Measurements from ENCODE around the gene FPR1. TPM values are rescaled to one million over a fixed set of nuclear protein-coding genes. Genes with fewer than 3 reads are reported as not detected.

Gene FPR1
- total RNA-seq, 1 experiment from 2014 or later = not detected

DNA sequence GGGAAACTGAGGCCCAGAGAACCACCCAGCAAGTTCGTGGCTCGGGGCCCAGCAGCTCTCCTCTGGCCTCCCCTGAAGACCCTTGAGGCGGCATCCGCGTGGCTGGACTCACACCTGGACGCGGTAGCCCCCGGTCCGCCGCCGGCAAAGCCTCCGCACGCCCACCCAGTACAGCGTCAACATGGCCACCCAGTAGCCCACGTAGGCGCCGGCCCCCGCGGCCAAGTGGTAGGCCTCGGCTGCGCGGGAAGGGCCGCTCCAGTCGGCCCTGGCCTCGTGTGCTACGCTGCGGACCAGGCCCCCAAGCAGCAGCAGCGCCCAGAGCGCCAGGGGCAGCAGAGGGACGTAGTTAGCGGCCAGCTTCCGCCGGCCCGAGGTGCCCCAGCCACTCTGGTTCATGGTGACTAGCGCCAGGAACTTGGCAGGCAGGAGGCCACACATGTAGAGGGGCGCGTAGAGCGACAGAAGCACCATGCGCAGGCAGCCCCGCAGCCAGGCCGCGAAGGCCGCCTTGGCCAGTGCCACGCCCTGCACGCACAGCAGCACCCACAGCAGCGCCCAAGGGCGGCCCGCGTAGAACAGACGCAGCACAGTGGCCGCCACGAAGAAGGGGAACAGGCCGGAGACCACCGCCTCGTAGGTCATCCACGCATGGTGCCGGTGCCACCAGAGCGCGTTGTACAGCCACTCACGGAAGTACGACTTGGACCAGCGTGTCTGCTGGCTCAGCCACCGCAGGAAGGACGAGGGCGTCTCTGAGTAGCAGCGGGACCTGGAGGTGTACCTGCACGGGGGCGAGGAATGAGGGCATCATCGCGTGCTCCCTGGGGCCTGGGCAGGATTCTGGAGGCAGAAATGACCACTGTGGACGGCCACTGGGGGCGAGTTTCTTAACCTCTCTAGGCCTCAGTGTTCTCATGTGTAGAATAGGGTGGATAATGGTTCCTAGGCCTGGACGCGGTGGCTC is 38.1 kb downstream of the FPR1 start:
- Histone ChIP-seq H3K27me3 (ENCODE audit: control insufficient read depth, insufficient read depth, low read length) (peaks cover 6% of the 10 kb centered on the region), H3K4me3 (ENCODE audit: insufficient read depth, low read depth, low read length) (no peak overlapping the region), H3K36me3 (replicated peaks; ENCODE audit: control insufficient read depth, insufficient read depth, low read length) (no peaks in the 10 kb centered on the region)
- DNase-seq = no peak

DNA sequence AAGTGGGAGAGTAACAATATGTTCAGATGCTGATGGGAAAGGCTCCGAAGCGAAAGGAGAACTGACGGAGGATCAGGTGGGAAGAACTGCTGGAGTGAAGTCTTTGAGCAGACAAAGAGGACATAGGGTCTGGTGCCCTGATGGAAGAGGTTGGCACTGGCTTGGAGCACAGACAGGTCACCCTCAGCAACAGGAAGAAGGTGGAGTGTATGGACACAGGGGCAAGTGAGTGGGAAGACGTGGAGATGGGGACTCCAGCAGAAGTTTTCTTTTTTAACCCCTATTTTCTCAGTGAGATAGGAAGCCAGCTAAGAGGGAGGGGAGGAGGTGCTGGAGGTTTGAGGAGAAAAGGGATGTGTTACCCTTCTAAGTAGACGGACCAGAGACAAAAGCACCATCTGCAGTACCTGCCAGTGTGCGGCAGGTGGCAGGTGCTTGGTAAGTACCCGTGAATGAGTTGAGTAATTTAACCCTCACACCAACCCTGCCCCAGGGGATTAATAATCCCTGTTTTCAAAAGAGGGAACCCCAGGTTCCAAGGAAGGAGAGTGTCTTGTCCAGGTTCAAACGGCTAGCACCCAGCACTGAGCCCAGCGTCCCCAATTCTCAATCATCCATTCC is 39.1 kb downstream of the FPR1 start:
- Histone ChIP-seq H3K36me3 (replicated peaks; ENCODE audit: control insufficient read depth, insufficient read depth, low read length) (no peaks in the 10 kb centered on the region), H3K27me3 (ENCODE audit: control insufficient read depth, insufficient read depth, low read length) (no peaks in the 10 kb centered on the region; the same call in 1 of the 2 replicates), H3K4me3 (ENCODE audit: insufficient read depth, low read depth, low read length) (no peak overlapping the region)
- DNase-seq = peak; percentile 84

GRCh38 chr19:51711702-51712101 is 40.0 kb downstream of the FPR1 start:
- H3K4me3 ChIP-seq (ENCODE audit: insufficient read depth, low read depth, low read length) = no peak overlapping the region
- no peaks in the 10 kb centered on the region for H3K36me3 ChIP-seq (replicated peaks; ENCODE audit: control insufficient read depth, insufficient read depth, low read length)
- no peak for DNase-seq
- no peaks in the 10 kb centered on the region; the same call in 1 of the 2 replicates for H3K27me3 ChIP-seq (ENCODE audit: control insufficient read depth, insufficient read depth, low read length)

DNA sequence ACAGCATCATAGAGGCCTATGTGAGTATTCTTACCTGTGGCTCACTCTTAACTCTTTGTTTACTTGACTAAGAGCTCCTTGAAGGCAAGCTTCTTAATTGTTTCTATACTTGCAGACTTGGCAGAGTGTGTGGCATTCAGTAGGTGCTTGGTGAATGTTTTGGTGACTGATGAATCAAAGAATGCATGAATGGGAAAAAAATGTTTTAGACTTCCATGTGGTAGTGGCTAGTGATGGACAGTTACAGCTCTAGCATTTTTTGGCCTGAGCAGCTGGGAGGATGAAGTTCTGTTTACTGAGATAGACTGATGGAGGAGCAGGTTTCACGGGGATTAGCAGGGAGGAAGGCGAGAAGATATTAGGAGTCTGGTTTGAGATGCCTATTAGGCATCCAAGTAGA is 41.5 kb downstream of the FPR1 start:
- Histone ChIP-seq H3K4me3 (ENCODE audit: insufficient read depth, low read depth, low read length) (no peak overlapping the region), H3K27me3 (ENCODE audit: control insufficient read depth, insufficient read depth, low read length) (no peaks in the 10 kb centered on the region), H3K36me3 (replicated peaks; ENCODE audit: control insufficient read depth, insufficient read depth, low read length) (peaks cover under 1% of the 10 kb centered on the region; the same call in 1 of the 2 replicates)
- DNase-seq = no peak

DNA sequence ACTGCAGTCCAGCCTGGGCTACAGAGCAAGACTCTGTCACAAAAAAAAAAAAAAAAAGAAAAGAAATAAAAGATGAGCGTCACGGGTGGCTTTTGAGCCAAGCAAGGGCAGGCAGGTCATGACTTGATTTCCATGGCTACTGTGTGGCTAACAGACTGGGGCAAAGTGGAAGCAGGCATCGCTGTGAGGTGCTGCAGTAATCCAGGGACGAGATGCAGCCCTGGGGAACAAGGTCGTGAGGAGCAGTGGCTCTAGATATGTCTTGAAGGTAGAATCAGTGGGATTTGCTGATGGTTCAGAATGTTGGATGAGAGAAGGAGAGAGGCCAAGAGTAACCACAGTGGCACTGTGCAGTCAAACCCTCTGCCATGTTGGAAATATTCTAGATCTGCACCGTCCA is 42.1 kb downstream of the FPR1 start:
- Histone ChIP-seq H3K27me3 (ENCODE audit: control insufficient read depth, insufficient read depth, low read length) (no peaks in the 10 kb centered on the region), H3K4me3 (ENCODE audit: insufficient read depth, low read depth, low read length) (no peak overlapping the region), H3K36me3 (replicated peaks; ENCODE audit: control insufficient read depth, insufficient read depth, low read length) (peaks cover 2% of the 10 kb centered on the region; the same call in 1 of the 2 replicates)
- no peak for DNase-seq

DNA sequence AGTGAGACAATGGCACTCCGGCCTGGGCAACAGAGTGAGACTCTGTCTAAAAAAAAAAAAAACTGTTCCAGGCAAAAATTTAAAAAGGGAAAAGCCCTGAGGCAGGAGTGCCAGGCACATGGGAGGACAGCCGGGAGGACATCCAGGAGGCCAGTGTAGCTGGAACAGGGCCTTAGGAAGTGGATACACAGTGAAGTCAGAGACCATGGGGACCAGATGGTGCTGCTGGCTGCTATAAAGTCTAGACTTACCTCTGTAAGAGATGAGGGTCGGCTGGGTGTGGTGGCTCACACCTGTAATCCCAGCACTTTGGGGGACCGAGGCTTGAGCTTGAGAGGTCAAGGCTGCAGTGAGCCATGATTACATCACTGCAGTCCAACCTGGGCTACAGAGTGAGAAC is 42.9 kb downstream of the FPR1 start:
- Histone ChIP-seq H3K4me3 (ENCODE audit: insufficient read depth, low read depth, low read length) (no peak overlapping the region), H3K36me3 (replicated peaks; ENCODE audit: control insufficient read depth, insufficient read depth, low read length) (peaks cover 2% of the 10 kb centered on the region; the same call in 1 of the 2 replicates), H3K27me3 (ENCODE audit: control insufficient read depth, insufficient read depth, low read length) (no peaks in the 10 kb centered on the region)
- no peak for DNase-seq

GRCh38 chr19:51706885-51707284 is 44.8 kb downstream of the FPR1 start:
- H3K4me3 ChIP-seq (ENCODE audit: insufficient read depth, low read depth, low read length) = no peak overlapping the region
- no peak for DNase-seq
- no peaks in the 10 kb centered on the region for H3K27me3 ChIP-seq (ENCODE audit: control insufficient read depth, insufficient read depth, low read length)
- H3K36me3 ChIP-seq (replicated peaks; ENCODE audit: control insufficient read depth, insufficient read depth, low read length) = peaks cover 2% of the 10 kb centered on the region; the same call in 1 of the 2 replicates

- H3K4me3 ChIP-seq (ENCODE audit: insufficient read depth, low read depth, low read length) = no peak overlapping the region
- peaks cover 2% of the 10 kb centered on the region; the same call in 1 of the 2 replicates for H3K36me3 ChIP-seq (replicated peaks; ENCODE audit: control insufficient read depth, insufficient read depth, low read length)
- no peak for DNase-seq
- H3K27me3 ChIP-seq (ENCODE audit: control insufficient read depth, insufficient read depth, low read length) = no peaks in the 10 kb centered on the region
These were observed 45.4 kb downstream of the FPR1 start for GRCh38 chr19:51706296-51706695.

DNA sequence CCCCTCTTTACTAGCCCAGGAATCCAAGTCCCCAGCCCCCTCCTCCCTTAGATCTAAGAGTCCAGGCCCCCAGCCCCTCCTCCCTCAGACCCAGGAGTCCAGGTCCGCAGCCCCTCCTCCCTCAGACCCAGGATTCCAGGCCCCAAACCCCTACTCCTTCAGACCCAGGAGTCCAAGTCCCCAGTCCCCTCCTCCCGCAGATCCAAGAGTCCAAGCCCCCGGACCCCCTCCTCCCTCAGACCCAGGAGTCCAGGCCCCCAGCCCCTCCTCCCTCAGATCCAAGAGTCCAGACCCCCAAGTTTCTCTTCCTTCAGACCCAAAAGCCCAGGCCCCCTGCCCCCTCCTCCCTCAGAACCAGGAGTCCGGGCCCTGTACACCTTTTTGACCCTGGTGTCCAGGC is 47.1 kb downstream of the FPR1 start:
- Histone ChIP-seq H3K27me3 (ENCODE audit: control insufficient read depth, insufficient read depth, low read length) (no peaks in the 10 kb centered on the region), H3K36me3 (replicated peaks; ENCODE audit: control insufficient read depth, insufficient read depth, low read length) (peaks cover 2% of the 10 kb centered on the region; the same call in 1 of the 2 replicates), H3K4me3 (ENCODE audit: insufficient read depth, low read depth, low read length) (peak overlapping the region; percentile 76)
- DNase-seq = no peak

DNA sequence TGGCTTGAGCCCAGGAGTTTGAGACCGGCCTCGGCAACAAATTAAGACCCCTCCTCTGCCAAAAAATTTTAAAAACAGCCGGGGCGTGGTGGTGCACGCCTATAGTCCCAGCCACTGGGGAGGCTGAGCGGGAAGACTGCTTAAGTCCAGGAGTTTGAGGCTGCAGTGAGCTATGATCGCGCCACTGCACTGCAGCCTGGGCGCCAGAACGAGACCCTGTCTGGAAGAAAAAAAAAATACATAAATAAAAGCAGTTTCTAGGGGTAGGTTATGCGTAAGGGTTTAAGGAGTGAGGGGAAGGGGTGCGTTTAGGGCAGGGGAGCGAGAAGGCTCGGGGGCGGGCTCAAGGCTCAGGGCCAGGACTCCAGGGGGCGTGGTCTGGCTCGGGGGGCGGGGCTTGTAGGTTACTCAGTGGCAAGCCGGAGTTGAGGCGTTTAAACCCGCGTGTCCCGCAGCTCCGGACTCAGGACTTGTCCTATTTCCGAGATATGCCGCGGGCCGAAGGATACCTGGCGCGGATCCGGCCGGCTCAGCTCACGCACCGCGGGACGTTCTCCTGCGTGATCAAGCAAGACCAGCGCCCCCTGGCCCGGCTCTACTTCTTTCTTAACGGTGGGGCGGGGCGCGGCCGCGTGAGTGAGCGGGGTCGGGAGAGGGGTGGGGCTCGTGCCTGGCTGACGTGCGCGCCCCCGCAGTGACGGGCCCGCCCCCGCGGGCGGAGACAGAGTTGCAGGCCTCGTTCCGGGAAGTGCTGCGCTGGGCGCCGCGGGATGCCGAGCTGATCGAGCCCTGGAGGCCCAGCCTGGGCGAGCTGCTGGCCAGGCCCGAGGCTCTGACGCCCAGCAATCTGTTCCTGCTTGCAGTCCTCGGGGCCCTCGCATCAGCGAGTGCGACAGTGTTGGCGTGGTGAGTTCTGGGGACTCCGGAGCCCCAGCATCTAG is 47.8 kb downstream of the FPR1 start:
- peak; percentile 99 for DNase-seq
- H3K4me3 ChIP-seq (ENCODE audit: insufficient read depth, low read depth, low read length) = peak overlapping the region; percentile 76
- H3K36me3 ChIP-seq (replicated peaks; ENCODE audit: control insufficient read depth, insufficient read depth, low read length) = peaks cover 4% of the 10 kb centered on the region
- H3K27me3 ChIP-seq (ENCODE audit: control insufficient read depth, insufficient read depth, low read length) = no peaks in the 10 kb centered on the region

- H3K36me3 ChIP-seq (replicated peaks; ENCODE audit: control insufficient read depth, insufficient read depth, low read length) = peaks cover 4% of the 10 kb centered on the region
- peak overlapping the region; percentile 76 for H3K4me3 ChIP-seq (ENCODE audit: insufficient read depth, low read depth, low read length)
- peak; percentile 89 for DNase-seq
- H3K27me3 ChIP-seq (ENCODE audit: control insufficient read depth, insufficient read depth, low read length) = no peaks in the 10 kb centered on the region
These were observed 48.7 kb downstream of the FPR1 start for GRCh38 chr19:51702825-51703574.

DNA sequence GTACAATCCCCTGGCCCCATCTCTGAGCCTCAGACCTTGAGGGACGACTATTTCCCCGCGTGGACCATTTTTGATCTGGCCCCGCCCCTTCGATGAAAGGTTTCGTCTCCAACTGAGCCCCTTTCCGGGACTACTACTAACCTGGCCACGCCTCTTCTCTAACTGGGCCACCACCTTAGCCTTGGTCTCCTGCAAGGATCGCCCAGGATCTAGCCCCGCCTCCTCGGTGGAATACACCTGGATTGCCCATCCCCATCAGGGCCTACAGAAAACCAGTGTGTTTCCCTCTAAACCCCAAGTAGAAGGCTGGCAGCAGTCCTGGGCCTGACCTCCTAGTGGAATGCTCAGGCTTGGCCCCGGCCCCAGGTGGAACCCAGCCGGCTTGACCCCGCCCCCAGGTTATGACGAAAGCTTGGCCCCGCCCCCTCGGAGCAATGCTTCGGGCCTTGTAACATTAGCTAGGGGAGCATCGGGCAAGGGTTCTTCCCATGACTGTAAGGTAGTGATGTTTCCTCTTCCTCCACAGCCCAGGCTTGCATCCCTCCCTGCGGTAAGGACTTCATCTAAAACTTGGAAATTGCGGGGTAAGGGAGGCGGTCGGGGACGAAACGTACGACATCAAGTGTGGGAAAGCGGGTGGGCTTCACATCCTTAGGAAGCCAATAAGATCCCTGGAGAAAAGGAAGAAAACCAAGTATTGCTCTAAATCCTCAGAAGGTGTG is 49.4 kb downstream of the FPR1 start:
- peak overlapping the region; percentile 76 for H3K4me3 ChIP-seq (ENCODE audit: insufficient read depth, low read depth, low read length)
- H3K27me3 ChIP-seq (ENCODE audit: control insufficient read depth, insufficient read depth, low read length) = no peaks in the 10 kb centered on the region
- peaks cover 4% of the 10 kb centered on the region for H3K36me3 ChIP-seq (replicated peaks; ENCODE audit: control insufficient read depth, insufficient read depth, low read length)
- peak; percentile 92 for DNase-seq

DNA sequence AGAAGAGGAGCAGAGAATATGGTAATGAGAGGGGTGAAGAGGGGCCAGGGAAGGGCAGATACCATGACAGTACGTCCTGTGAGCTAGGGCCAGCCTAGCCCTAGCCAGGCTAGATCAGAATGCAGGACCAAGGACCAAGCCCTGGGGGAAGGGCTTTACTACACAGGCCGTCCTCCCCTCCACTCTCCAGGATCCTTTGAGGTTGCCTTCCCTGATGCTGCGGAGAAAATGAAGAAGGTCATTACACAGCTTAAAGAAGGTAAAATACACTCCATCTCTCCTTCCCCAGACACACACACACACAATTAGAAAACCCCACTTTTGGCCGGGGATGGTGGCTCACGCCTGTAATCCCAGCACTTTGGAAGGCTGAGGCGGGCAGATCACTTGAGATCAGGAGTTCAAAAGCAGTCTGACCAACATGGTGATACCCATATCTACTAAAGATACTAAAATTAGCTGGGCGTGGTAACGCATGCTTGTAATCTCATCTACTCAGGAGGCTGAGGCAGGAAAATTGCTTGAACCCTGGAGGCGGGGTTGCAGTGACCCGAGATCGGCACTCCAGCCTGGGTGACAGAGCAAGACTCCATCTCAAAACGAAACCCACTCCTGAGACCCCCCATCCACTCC is 50.1 kb downstream of the FPR1 start:
- no peak for DNase-seq
- Histone ChIP-seq H3K36me3 (replicated peaks; ENCODE audit: control insufficient read depth, insufficient read depth, low read length) (peaks cover 4% of the 10 kb centered on the region), H3K27me3 (ENCODE audit: control insufficient read depth, insufficient read depth, low read length) (no peaks in the 10 kb centered on the region), H3K4me3 (ENCODE audit: insufficient read depth, low read depth, low read length) (peak overlapping the region; percentile 76)
